Endothelial cell of umbilical vein (primary cell): ENCODE measurements around the gene SPIRE2. TPM values are rescaled to one million over a fixed set of nuclear protein-coding genes. Genes with fewer than 3 reads are reported as not detected.

Experiments used
- BruUV-seq: library from RNA; stranded (reverse); fragments of 400-500 nt; replicated peaks from 2 replicates; lab custom pipeline; 2021; lab: Mats Ljungman, UMichigan
- CTCF ChIA-PET: fragments of 300-600, 350-600 bp; sonication (Branson Sonifier 250); formaldehyde crosslinking; loops from one replicate; lab custom pipeline; 2021; ENCODE audit warnings: antibody characterized with exemption, inconsistent platforms; lab: Charles Lee
- POLR2A ChIA-PET: fragments of 300-600, 350-600 bp; sonication (Branson Sonifier 250); formaldehyde crosslinking; loops from one replicate; lab custom pipeline; 2021; ENCODE audit warnings: antibody characterized with exemption, inconsistent platforms; lab: Charles Lee
- DNase-seq: peaks from one replicate; pipeline ENCODE4 v3.0.0-alpha.2; 2011; ENCODE audit warnings: low read depth, low spot score
- FAIRE-seq: peaks from 2 replicates; lab custom pipeline; 2011; peaks lifted over from hg19 to GRCh38; lab: Jason Lieb, UNC
- H2AFZ ChIP-seq: 2 replicates; pipeline ENCODE4 v1.6.0; 2012; ENCODE audit warnings: low read depth, low read length, control low read depth, inconsistent platforms
- H3K27ac ChIP-seq: 2 replicates; pipeline ENCODE4 v1.5.1; 2011; ENCODE audit warnings: low read depth, mild to moderate bottlenecking, control low read depth, low read length, moderate library complexity; ENCODE audit not compliant: insufficient read depth
- H3K27me3 ChIP-seq, 2 experiments: 2 replicates each; pipeline versions ENCODE4 v1.6.0 to v1.6.1; 2011; ENCODE audit warnings: low read length in 2 of 2, mixed read lengths in 1 of 2; ENCODE audit not compliant: control insufficient read depth in 2 of 2, insufficient read depth in 2 of 2
- H3K36me3 ChIP-seq, 2 experiments: 2 replicates in 1 of 2; 3 replicates in 1 of 2; pipeline ENCODE4 v1.5.1; 2011; ENCODE audit warnings: low read length in 2 of 2, mild to moderate bottlenecking in 1 of 2, moderate library complexity in 1 of 2; ENCODE audit not compliant: control insufficient read depth in 2 of 2, insufficient read depth in 2 of 2; ENCODE audit errors: extremely low read depth in 1 of 2
- H3K4me1 ChIP-seq: 3 replicates; pipeline ENCODE4 v1.5.1; 2011; ENCODE audit warnings: mild to moderate bottlenecking, low read length; ENCODE audit not compliant: control insufficient read depth, insufficient read depth; ENCODE audit errors: extremely low read depth
- H3K4me2 ChIP-seq: 2 replicates; pipeline ENCODE4 v1.6.1; 2011; ENCODE audit warnings: low read length, control low read depth, mixed read lengths; ENCODE audit not compliant: insufficient read depth
- H3K4me3 ChIP-seq, 3 experiments: fragments of 200-600 bp in 1 of 3; sonication (generic), shearing (Covaris generic) in 1 of 3; replicated peaks in 1 of 3; 2 replicates each; pipeline ENCODE4 v1.5.1; 2011 to 2016; ENCODE audit warnings: control low read depth in 3 of 3, low read length in 3 of 3, mild to moderate bottlenecking in 2 of 3, inconsistent platforms in 1 of 3, low read depth in 1 of 3, moderate library complexity in 1 of 3; ENCODE audit not compliant: insufficient read depth in 1 of 3
- H3K79me2 ChIP-seq: 2 replicates; pipeline ENCODE4 v1.6.0; 2012; ENCODE audit warnings: low read length, inconsistent platforms; ENCODE audit not compliant: control insufficient read depth, insufficient read depth
- H3K9ac ChIP-seq: replicated peaks from 2 replicates; pipeline ENCODE3; 2011; ENCODE audit warnings: low read length, control low read depth; ENCODE audit not compliant: insufficient read depth; ENCODE audit errors: extremely low read depth
- H3K9me1 ChIP-seq: replicated peaks from 3 replicates; pipeline ENCODE4 v1.6.0; 2011; ENCODE audit warnings: mild to moderate bottlenecking, low read length; ENCODE audit not compliant: control insufficient read depth, insufficient read depth; ENCODE audit errors: extremely low read depth
- H3K9me3 ChIP-seq: replicated peaks from 2 replicates; pipeline ENCODE4 v1.5.1; 2012; ENCODE audit warnings: low read length, inconsistent platforms; ENCODE audit not compliant: control insufficient read depth, insufficient read depth
- H4K20me1 ChIP-seq: replicated peaks from 2 replicates; pipeline ENCODE3; 2011; ENCODE audit warnings: mild to moderate bottlenecking, low read length; ENCODE audit not compliant: control insufficient read depth, insufficient read depth; ENCODE audit errors: extremely low read depth
- CTCF ChIP-seq, 2 donors: IDR thresholded peaks; 1 replicate in 1 of 2; 2 replicates in 1 of 2; pipeline ENCODE4 v1.5.1; 2011; ENCODE audit warnings: low read length in 2 of 2, mild to moderate bottlenecking in 2 of 2, moderate library complexity in 2 of 2, control low read depth in 1 of 2, inconsistent platforms in 1 of 2, low read depth in 1 of 2; ENCODE audit not compliant: insufficient read depth in 1 of 2; ENCODE audit errors: extremely low read depth in 1 of 2
- EZH2 ChIP-seq: IDR thresholded peaks from 2 replicates; pipeline ENCODE4 v1.6.1; 2012; ENCODE audit warnings: borderline replicate concordance, low read depth, mild to moderate bottlenecking, moderate library complexity, low read length, inconsistent platforms; ENCODE audit not compliant: severe bottlenecking
- FOS ChIP-seq: IDR thresholded peaks from 2 replicates; pipeline ENCODE4 v1.6.1; 2011; ENCODE audit warnings: mild to moderate bottlenecking, low read length, moderate library complexity, borderline replicate concordance; ENCODE audit not compliant: insufficient read depth
- GATA2 ChIP-seq: IDR thresholded peaks from 2 replicates; pipeline ENCODE4 v1.7.0; 2011; ENCODE audit warnings: low read depth, mild to moderate bottlenecking, moderate library complexity, mixed read lengths, low read length; ENCODE audit not compliant: insufficient read length, insufficient read depth
- JUN ChIP-seq: IDR thresholded peaks from 2 replicates; pipeline ENCODE4 v1.6.1; 2011; ENCODE audit warnings: borderline replicate concordance, low read depth; ENCODE audit not compliant: insufficient read length, insufficient read depth
- MAX ChIP-seq: IDR thresholded peaks from 2 replicates; pipeline ENCODE4 v1.6.1; 2011; ENCODE audit not compliant: insufficient read depth, insufficient read length
- MYC ChIP-seq: IDR thresholded peaks from one replicate; pipeline ENCODE4 v1.6.1; 2011; ENCODE audit warnings: mild to moderate bottlenecking, low read depth, low read length
- POLR2A ChIP-seq: IDR thresholded peaks from 2 replicates; pipeline ENCODE4 v1.6.1; 2012; ENCODE audit warnings: low read depth, mild to moderate bottlenecking, control low read depth, low read length
- POLR2AphosphoS5 ChIP-seq: IDR thresholded peaks from 2 replicates; pipeline ENCODE4 v1.6.1; 2012; ENCODE audit warnings: low read depth, mild to moderate bottlenecking, control low read depth, low read length, moderate library complexity; ENCODE audit not compliant: insufficient read depth
- dilution Hi-C: fragments of 300-500 bp; cut with MboI; formaldehyde crosslinking; loops from one replicate; pipeline ENCODE4 v1.15.0; 2019; ENCODE audit warnings: low sequenced_read_pairs; ENCODE audit not compliant: extremely low pct_ligation_motif_present
- intact Hi-C: fragments of 100-400 bp; cut with micrococcal nuclease; formaldehyde crosslinking; loops from one replicate; pipeline ENCODE4 v1.10.0; 2022
- polyA plus RNA-seq, 4 experiments: library from polyadenylated mRNA; depleted of rRNA in 3 of 4; stranded (reverse) in 3 of 4; unstranded in 1 of 4; fragments of >200 nt; gene quantifications; 2 replicates each; pipeline versions ENCODE4 v1.2.1 to v1.2.3, GENCODE V29; 2011 to 2012; ENCODE audit warnings: missing spikeins in 1 of 4
- total RNA-seq: library from RNA; stranded (reverse); gene quantifications from 2 replicates; pipeline ENCODE4 v1.2.3, GENCODE V29; 2021

The SPIRE2 gene
- total and polyA plus RNA-seq, 2 donors (not counting 3 experiments of a cell fraction or from before 2014, with no cell fraction given), result 1.2 to 3.1 TPM

- intact Hi-C loops (loop anchor here (1.0 to 5.0 kb wide), 3 partner anchors 9 to 142 kb away; partner anchors contain the start of genes TCF25, VPS9D1 and ZNF276), dilution Hi-C loops (no loop called here)
- Histone ChIP-seq H3K4me2 (peak overlapping the region; percentile 54), H3K9ac (peak overlapping the region; percentile 45), H3K9me1 (no peaks in the 10 kb centered on the region), H3K27ac (peak overlapping the region; percentile 87), H3K9me3 (peaks cover 2% of the 10 kb centered on the region), H3K79me2 (no peaks in the 10 kb centered on the region), H3K4me1 (peaks cover 16% of the 10 kb centered on the region), H3K36me3 (no peaks in the 10 kb centered on the region), H3K27me3 (no peaks in the 10 kb centered on the region), H3K4me3 (peak overlapping the region in 1 of 3 experiments; percentile 11), H2AFZ (peak overlapping the region; percentile 71), H4K20me1 (no peaks in the 10 kb centered on the region)
- BruUV-seq, result no TSS peak
- TF ChIP-seq POLR2AphosphoS5 (peak; percentile 51), GATA2 (no peak), MAX (no peak), CTCF (IDR thresholded peaks at IDR 0.05; ENCODE audit: extremely low read depth in 1 of 2, insufficient read depth in 1 of 2, low read depth in 1 of 2, low read length in 2 of 2) (no peak), MYC (no peak), POLR2A (peak; percentile 44), JUN (no peak), FOS (no peak), EZH2 (no peak)
- FAIRE-seq (peak; percentile 89), DNase-seq (peak; percentile 86)
- ChIA-PET CTCF (interaction anchor here (0.6 to 2.5 kb wide), 7 partner anchors 10 to 193 kb away, joined by 3 to 11 read pairs (median 5); partner anchors contain the start of gene TCF25), POLR2A (interaction anchor here (1.8 kb wide), 1 partner anchor 9 kb away, joined by 5 read pairs; the partner anchor contains the start of gene TCF25)
These were observed 35.7 kb downstream of the SPIRE2 start for GRCh38 chr16:89863741-89864526.
